NT2/D1 (cell line): ENCODE results near the gene SLC16A5.
"Not testable (repeated sequence)": the region's sequence is repeated elsewhere in the genome, so short reads cannot be mapped to it uniquely, and the experiment has no call there.

Experiments used
- DNase-seq: peaks from one replicate; pipeline ENCODE4 v3.0.0-alpha.2; 2011; ENCODE audit warnings: low read depth, low spot score
- H3K27me3 ChIP-seq: 2 replicates; pipeline ENCODE4 v1.6.0; 2011; ENCODE audit warnings: mild to moderate bottlenecking; ENCODE audit not compliant: insufficient read length, insufficient read depth
- H3K36me3 ChIP-seq: 2 replicates; pipeline ENCODE4 v1.6.1; 2011; ENCODE audit warnings: mild to moderate bottlenecking, low read length, mixed read lengths; ENCODE audit not compliant: insufficient read depth, insufficient read length
- H3K4me1 ChIP-seq: 2 replicates; pipeline ENCODE4 v1.5.1; 2011; ENCODE audit not compliant: insufficient read depth, insufficient read length
- H3K4me3 ChIP-seq: 2 replicates; pipeline ENCODE4 v1.5.1; 2011; ENCODE audit warnings: low read depth; ENCODE audit not compliant: insufficient read length
- H3K9ac ChIP-seq: 2 replicates; pipeline ENCODE4 v1.6.0; 2011; ENCODE audit warnings: low read depth; ENCODE audit not compliant: insufficient read length
- H3K9me3 ChIP-seq: 2 replicates; pipeline ENCODE4 v1.5.1; 2011; ENCODE audit warnings: mild to moderate bottlenecking, low read length; ENCODE audit not compliant: insufficient read depth
- SUZ12 ChIP-seq: IDR thresholded peaks from 2 replicates; pipeline ENCODE4 v1.6.1; 2011; ENCODE audit not compliant: insufficient read length, insufficient read depth; ENCODE audit errors: extremely low read depth
- YY1 ChIP-seq: IDR thresholded peaks from 2 replicates; pipeline ENCODE4 v1.6.1; 2011; ENCODE audit not compliant: insufficient read length, insufficient read depth
- ZNF274 ChIP-seq: IDR thresholded peaks from 2 replicates; pipeline ENCODE4 v1.6.1; 2011; ENCODE audit warnings: mild to moderate bottlenecking, low read depth, low read length

Gene SLC16A5

GRCh38 chr17:75130632-75131277, 43.0 kb downstream of the SLC16A5 start:
- peaks cover 12% of the 10 kb centered on the region for H3K4me1 ChIP-seq

GRCh38 chr17:75131278-75132017, 43.7 kb downstream of the SLC16A5 start, which contains the start of gene NT5C:
NT5C (minus strand) TSS chr17:75131742; CDS start chr17:75131707, 35 bp downstream.
- peak within 1 kb of the TSS; percentile 76 for H3K4me3 ChIP-seq
- peaks cover 48% of the 10 kb centered on the region for H3K36me3 ChIP-seq
- no peaks in the 10 kb centered on the region for H3K9me3 ChIP-seq
- TF ChIP-seq YY1 (no peak), SUZ12 (no peak), ZNF274 (no peak)
- H3K9ac ChIP-seq, result peak within 1 kb of the TSS; percentile 92
- DNase-seq, result peak; percentile 69
- peaks cover 12% of the 10 kb centered on the region for H3K4me1 ChIP-seq
- H3K27me3 ChIP-seq, result no peaks in the 10 kb centered on the region

More at GRCh38 chr17:75130632-75131277, 43.0 kb downstream of the SLC16A5 start:
- TF ChIP-seq ZNF274 (no peak), YY1 (no peak), SUZ12 (no peak)
- no peak for DNase-seq
- H3K4me3 ChIP-seq, result peak overlapping the region; percentile 76
- no peaks in the 10 kb centered on the region for H3K9me3 ChIP-seq
- peaks cover 44% of the 10 kb centered on the region for H3K36me3 ChIP-seq
- peak overlapping the region; percentile 92 for H3K9ac ChIP-seq
- H3K27me3 ChIP-seq, result no peaks in the 10 kb centered on the region

DNA sequence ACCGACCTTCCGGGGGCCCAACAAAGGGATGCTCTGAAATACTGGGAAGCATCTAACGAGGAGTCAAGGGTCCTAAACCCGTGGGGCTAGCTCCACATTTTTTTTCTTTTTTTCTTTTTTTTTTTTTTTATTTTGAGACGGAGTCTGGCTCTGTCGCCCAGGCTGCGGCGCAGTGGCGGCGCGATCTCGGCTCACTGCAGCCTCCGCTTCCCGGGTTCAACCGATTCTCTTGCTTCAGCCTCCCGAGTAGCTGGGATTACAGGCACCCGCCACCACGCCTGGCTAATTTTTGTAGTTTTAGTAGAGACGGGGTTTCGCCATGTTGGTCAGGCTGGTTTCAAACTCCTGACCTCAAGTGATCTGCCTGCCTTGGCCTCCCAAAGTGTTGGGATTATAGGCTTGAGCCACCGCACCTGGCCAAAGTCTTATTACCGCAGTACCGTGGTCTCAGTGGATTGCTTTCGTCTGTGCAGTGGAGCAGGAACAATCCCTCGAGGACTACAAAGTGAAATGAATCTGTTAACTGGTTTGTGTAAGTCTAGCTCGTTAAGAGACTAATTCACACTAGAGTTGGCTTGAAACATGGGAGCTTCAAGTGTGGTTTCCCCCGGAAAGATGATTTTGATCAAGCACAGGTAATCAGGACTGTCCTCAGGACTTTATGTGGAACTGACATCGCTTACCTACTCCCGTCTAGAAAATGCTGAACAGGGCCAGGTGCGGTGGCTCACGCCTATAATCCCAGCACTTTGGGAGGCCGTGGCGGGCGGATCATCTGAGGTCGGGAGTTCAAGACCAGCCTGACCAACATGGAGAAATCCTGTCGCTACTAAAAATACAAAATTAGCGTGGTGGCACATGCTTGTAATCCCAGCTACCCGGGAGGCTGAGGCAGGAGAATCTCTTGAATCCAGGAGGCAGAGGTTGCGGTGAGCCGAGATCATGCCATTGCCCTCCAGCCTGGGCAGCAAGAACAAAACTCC, 44.6 kb downstream of the SLC16A5 start:
- peak overlapping the region; percentile 92 for H3K9ac ChIP-seq
- not testable (repeated sequence) for H3K27me3 ChIP-seq, H3K9me3 ChIP-seq, DNase-seq
- H3K4me1 ChIP-seq, result peaks cover 12% of the 10 kb centered on the region
- H3K36me3 ChIP-seq, result peaks cover 56% of the 10 kb centered on the region
- H3K4me3 ChIP-seq, result peak overlapping the region; percentile 76

DNA sequence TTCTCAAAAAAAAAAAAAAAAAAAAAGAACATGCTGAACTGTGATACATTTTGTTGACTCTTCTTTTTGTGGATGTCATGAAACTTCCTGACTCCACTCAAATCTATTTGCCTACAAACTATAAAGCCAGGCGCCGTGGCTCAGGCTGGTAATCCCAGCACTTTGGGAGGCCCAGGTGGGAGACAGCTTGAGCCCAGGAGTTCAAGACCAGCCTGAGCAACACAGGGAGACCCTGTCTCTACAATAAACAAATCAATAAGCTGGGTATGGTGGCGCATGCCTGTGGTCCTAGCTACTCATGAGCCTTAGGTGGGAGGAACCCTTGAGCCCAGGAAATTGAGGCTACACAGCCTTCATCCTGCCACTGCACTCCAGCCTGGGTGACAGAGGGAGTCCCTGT, 45.2 kb downstream of the SLC16A5 start:
- H3K27me3 ChIP-seq, result no peaks in the 10 kb centered on the region
- no peak for TF ChIP-seq ZNF274
- no peak for TF ChIP-seq YY1
- TF ChIP-seq SUZ12, result no peak
- H3K9me3 ChIP-seq, result no peaks in the 10 kb centered on the region
- H3K4me3 ChIP-seq, result no peak overlapping the region
- peaks cover 61% of the 10 kb centered on the region for H3K36me3 ChIP-seq
- H3K9ac ChIP-seq, result no peak overlapping the region
- no peak for DNase-seq
- H3K4me1 ChIP-seq, result peaks cover 12% of the 10 kb centered on the region

- DNase-seq, H3K9ac ChIP-seq, H3K4me3 ChIP-seq, H3K9me3 ChIP-seq, H3K27me3 ChIP-seq: not testable (repeated sequence)
- Histone ChIP-seq H3K4me1 (peaks cover 12% of the 10 kb centered on the region), H3K36me3 (peaks cover 63% of the 10 kb centered on the region)
Observed at GRCh38 chr17:75133607-75134347, 46.0 kb downstream of the SLC16A5 start.

DNA sequence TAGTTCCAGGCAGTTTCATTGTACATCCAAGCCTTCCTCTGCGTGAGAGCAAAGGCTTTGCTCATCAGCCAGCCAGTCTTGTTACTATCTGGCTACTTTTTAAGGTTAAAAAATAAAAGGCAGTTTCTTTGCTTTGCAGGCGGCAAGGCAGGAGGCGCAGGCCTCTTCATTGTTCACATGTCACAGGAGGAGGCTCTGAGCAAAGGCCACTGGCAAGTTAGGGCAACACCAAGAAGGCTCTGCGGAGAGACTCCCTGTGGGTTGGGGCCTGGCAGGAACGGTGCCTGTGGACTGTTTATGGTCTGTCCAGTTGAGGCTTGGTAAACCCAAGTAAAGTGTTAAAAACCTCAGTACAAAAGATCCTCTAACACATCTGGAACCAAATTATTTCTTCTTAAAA, 47.7 kb downstream of the SLC16A5 start:
- Histone ChIP-seq H3K36me3 (peaks cover 63% of the 10 kb centered on the region), H3K9me3 (no peaks in the 10 kb centered on the region), H3K4me3 (no peak overlapping the region), H3K27me3 (no peaks in the 10 kb centered on the region), H3K4me1 (peaks cover 6% of the 10 kb centered on the region), H3K9ac (no peak overlapping the region)
- DNase-seq, result no peak
- TF ChIP-seq ZNF274 (no peak), YY1 (no peak), SUZ12 (no peak)

- no peak overlapping the region for H3K9ac ChIP-seq
- TF ChIP-seq ZNF274 (no peak), YY1 (no peak), SUZ12 (no peak)
- no peak for DNase-seq
- H3K9me3 ChIP-seq, result no peaks in the 10 kb centered on the region
- H3K4me3 ChIP-seq, result no peak overlapping the region
- no peaks in the 10 kb centered on the region for H3K27me3 ChIP-seq
- H3K36me3 ChIP-seq, result peaks cover 66% of the 10 kb centered on the region
- peaks cover 4% of the 10 kb centered on the region for H3K4me1 ChIP-seq
Observed at GRCh38 chr17:75135946-75136345, 48.2 kb downstream of the SLC16A5 start.

- not testable (repeated sequence) for H3K4me1 ChIP-seq, H3K9ac ChIP-seq, H3K27me3 ChIP-seq, H3K9me3 ChIP-seq, DNase-seq, H3K4me3 ChIP-seq
- peaks cover 77% of the 10 kb centered on the region for H3K36me3 ChIP-seq
Observed at GRCh38 chr17:75137762-75138161, 50.0 kb downstream of the SLC16A5 start.
